HG03039 (cell line): ENCODE results near the gene HLTF.
"Not testable (repeated sequence)": the region's sequence is repeated elsewhere in the genome, so short reads cannot be mapped to it uniquely, and the experiment has no call there.

Source experiments
- ATAC-seq: cut with Tn5 transposase; IDR thresholded peaks from one replicate; pipeline ENCODE4 v1.9.1; 2021; ENCODE audit warnings: mild to moderate bottlenecking, moderate library complexity; ENCODE audit not compliant: unreplicated experiment

The HLTF gene

GRCh38 chr3:148992027-148992634 is 94.2 kb downstream of the HLTF start:
- ATAC-seq: peak; percentile 23

GRCh38 chr3:148991219-148992026 is 94.9 kb downstream of the HLTF start, which contains the start of gene GYG1:
TSS of gene GYG1 (plus strand) at chr3:148991540. CDS start at chr3:148991641, 101 bp downstream.
- ATAC-seq: peak; percentile 91

GRCh38 chr3:148990236-148990635 is 96.1 kb downstream of the HLTF start:
- ATAC-seq: no peak

- ATAC-seq: not testable (repeated sequence)
Observed at GRCh38 chr3:148987551-148987950, 98.8 kb downstream of the HLTF start.

GRCh38 chr3:148981273-148981672 is 105.1 kb downstream of the HLTF start:
- ATAC-seq: no peak
